Neural crest cell (in vitro differentiated cells): ENCODE data around the gene MARVELD3. TPM values are rescaled to one million over a fixed set of nuclear protein-coding genes. Genes with fewer than 3 reads are reported as not detected.
"Not testable (repeated sequence)": the region's sequence is repeated elsewhere in the genome, so short reads cannot be mapped to it uniquely, and the experiment has no call there.

ENCODE experiments used
- DNase-seq: peaks from one replicate; pipeline ENCODE4 v3.0.0; 2021; ENCODE audit warnings: low read depth, mixed read lengths, low spot score
- H3K27ac Mint-ChIP-seq: one replicate; pipeline ENCODE4 v1.8.0; 2021; ENCODE audit warnings: mild to moderate bottlenecking, mixed read lengths; ENCODE audit not compliant: unreplicated experiment
- H3K27me3 Mint-ChIP-seq: 2 replicates; pipeline ENCODE4 v1.8.0; 2021; ENCODE audit warnings: low read depth, mild to moderate bottlenecking, mixed read lengths
- H3K36me3 Mint-ChIP-seq: 2 replicates; pipeline ENCODE4 v1.8.0; 2021; ENCODE audit warnings: low read depth, mild to moderate bottlenecking, mixed read lengths
- H3K4me1 Mint-ChIP-seq: 2 replicates; pipeline ENCODE4 v1.8.0; 2021; ENCODE audit warnings: mixed read lengths
- H3K4me3 Mint-ChIP-seq: one replicate; pipeline ENCODE4 v1.8.0; 2021; ENCODE audit warnings: mild to moderate bottlenecking, mixed read lengths
- H3K9me3 Mint-ChIP-seq: 2 replicates; pipeline ENCODE4 v1.8.0; 2021; ENCODE audit warnings: mixed read lengths
- total RNA-seq: library from RNA; stranded (reverse); gene quantifications from 2 replicates; pipeline ENCODE4 v1.2.1, GENCODE V29; 2021
- TF ChIP-seq, protein P1 (sequence below): fragments of 200-600 bp; sonication (generic); conservative IDR thresholded peaks from 2 replicates; pipeline ENCODE4 v1.5.0; 2021; ENCODE audit warnings: antibody characterized with exemption, mild to moderate bottlenecking

MARVELD3 gene
- total RNA-seq, 1 donor from 2014 or later: not detected

GRCh38 chr16:71590584-71590983, 35.4 kb upstream of the MARVELD3 start:
- no peak overlapping the region for H3K27ac Mint-ChIP-seq
- H3K27me3 Mint-ChIP-seq: peaks cover 58% of the 10 kb centered on the region
- TF ChIP-seq, protein P1, sequence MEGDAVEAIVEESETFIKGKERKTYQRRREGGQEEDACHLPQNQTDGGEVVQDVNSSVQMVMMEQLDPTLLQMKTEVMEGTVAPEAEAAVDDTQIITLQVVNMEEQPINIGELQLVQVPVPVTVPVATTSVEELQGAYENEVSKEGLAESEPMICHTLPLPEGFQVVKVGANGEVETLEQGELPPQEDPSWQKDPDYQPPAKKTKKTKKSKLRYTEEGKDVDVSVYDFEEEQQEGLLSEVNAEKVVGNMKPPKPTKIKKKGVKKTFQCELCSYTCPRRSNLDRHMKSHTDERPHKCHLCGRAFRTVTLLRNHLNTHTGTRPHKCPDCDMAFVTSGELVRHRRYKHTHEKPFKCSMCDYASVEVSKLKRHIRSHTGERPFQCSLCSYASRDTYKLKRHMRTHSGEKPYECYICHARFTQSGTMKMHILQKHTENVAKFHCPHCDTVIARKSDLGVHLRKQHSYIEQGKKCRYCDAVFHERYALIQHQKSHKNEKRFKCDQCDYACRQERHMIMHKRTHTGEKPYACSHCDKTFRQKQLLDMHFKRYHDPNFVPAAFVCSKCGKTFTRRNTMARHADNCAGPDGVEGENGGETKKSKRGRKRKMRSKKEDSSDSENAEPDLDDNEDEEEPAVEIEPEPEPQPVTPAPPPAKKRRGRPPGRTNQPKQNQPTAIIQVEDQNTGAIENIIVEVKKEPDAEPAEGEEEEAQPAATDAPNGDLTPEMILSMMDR: no peak
- H3K9me3 Mint-ChIP-seq: no peaks in the 10 kb centered on the region
- DNase-seq: no peak
- H3K4me1 Mint-ChIP-seq: no peaks in the 10 kb centered on the region
- no peaks in the 10 kb centered on the region for H3K36me3 Mint-ChIP-seq
- H3K4me3 Mint-ChIP-seq: no peak overlapping the region

- DNase-seq: no peak
- H3K9me3 Mint-ChIP-seq: no peaks in the 10 kb centered on the region
- TF ChIP-seq, protein P1: no peak
- peaks cover 51% of the 10 kb centered on the region for H3K27me3 Mint-ChIP-seq
- no peaks in the 10 kb centered on the region for H3K4me1 Mint-ChIP-seq
- no peak overlapping the region for H3K27ac Mint-ChIP-seq
- H3K4me3 Mint-ChIP-seq: no peak overlapping the region
- no peaks in the 10 kb centered on the region for H3K36me3 Mint-ChIP-seq
Observed at GRCh38 chr16:71591917-71592316, 34.1 kb upstream of the MARVELD3 start.

DNA sequence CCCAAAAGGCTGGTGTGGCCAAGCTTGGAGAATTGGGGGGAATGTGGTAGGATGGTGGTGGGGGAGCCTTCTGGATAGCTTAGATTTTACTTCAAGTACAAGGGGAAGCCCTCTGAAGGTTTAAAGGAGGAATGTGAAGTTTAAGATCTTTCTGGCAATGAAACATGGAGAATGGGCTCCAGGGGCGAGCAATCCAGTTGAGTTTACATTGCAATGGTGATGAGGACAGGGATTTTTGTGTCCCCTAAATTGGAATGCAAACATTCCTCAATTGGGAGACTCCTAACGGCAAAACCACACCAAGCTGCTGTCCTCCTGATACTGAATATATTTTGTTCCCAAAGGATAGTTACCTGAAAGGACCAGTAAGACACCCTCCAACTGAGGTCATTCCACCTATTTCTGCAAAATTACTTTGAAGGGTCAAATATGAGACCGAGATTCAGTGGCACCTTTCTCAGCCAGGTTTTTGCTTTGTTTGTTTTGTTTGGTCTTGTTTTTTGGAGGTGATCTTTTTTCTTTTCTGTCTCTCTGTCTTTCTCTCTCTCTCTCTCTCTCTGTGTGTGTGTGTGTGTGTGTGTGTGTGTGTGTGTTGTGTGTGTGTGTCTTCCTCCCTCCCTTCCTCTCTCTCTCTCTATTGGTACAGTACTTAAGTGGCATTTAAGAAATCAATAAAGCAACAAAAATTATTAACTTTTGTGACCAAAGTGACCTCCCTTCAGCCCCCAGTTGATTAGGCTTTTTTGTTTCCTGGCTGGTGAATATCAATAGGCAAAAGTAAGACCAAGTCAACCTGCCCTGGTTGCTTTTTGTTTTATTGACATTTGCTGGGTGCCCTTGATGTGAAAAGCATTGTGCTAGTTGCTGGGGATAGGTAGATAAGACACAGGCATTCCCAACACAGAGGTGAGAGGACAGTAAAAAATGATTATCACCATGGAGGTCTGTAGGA, 32.7 kb upstream of the MARVELD3 start:
- Mint-ChIP-seq H3K27me3 (peaks cover 51% of the 10 kb centered on the region), H3K9me3 (no peaks in the 10 kb centered on the region), H3K27ac (no peak overlapping the region), H3K4me1 (no peaks in the 10 kb centered on the region), H3K4me3 (no peak overlapping the region), H3K36me3 (no peaks in the 10 kb centered on the region)
- TF ChIP-seq, protein P1: no peak
- DNase-seq: no peak

DNA sequence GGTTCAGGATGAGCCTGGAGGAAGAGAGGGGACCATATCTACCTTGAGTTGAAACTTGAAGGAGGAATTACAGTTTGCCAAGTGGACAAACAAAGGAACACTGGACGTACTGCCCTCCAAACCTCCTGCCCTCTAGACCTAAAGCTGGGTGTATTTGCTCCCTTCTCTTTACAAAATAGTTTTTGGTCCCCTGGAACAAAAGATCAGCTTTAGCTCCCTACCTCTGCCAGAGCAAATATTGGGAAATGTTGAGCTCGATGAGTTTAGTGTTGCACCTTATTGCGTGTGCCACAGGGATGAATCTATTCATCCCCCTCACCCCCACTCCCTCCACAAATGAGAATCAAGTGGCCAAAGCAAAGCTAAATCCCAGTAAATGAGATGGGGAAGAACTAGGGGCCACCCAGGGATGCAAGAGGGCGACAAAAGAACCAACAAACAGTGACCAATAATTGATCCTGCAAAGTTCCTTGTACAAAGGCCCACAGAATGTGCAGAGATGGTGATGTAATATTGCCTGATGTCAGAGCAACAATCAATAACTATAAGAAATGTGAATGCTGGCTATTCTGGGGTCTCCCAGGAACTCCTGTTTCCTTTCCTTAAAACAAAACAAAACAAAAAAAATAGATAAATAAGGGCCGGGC, 31.9 kb upstream of the MARVELD3 start:
- Mint-ChIP-seq H3K27me3 (peaks cover 53% of the 10 kb centered on the region), H3K36me3 (no peaks in the 10 kb centered on the region), H3K9me3 (peaks cover 3% of the 10 kb centered on the region), H3K4me1 (no peaks in the 10 kb centered on the region), H3K4me3 (no peak overlapping the region), H3K27ac (no peak overlapping the region)
- no peak for DNase-seq
- TF ChIP-seq, protein P1: no peak

- peaks cover 54% of the 10 kb centered on the region for H3K27me3 Mint-ChIP-seq
- not testable (repeated sequence) for H3K9me3 Mint-ChIP-seq, DNase-seq, H3K36me3 Mint-ChIP-seq, H3K4me3 Mint-ChIP-seq, H3K4me1 Mint-ChIP-seq, H3K27ac Mint-ChIP-seq
Observed at GRCh38 chr16:71595340-71595826, 30.6 kb upstream of the MARVELD3 start.

DNA sequence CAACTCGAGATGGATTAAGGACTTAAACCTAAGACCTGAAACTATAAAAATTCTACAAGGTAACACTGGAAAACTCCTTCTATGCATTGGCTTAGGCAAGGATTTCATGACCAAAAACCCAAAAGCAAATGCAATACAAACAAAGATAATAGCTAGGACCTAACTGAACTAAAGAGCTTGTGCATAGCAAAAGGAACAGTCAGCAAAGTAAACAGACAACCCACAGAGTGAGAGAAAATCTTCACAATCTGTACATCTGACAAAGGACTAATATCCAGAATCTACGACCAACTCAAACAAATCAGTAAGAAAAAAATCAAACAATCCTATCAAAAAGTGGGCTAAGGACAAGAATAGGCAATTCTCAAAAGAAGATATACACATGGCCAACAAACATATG, 27.6 kb upstream of the MARVELD3 start:
- not testable (repeated sequence) for H3K4me3 Mint-ChIP-seq, H3K4me1 Mint-ChIP-seq, H3K36me3 Mint-ChIP-seq, DNase-seq, H3K27ac Mint-ChIP-seq, H3K9me3 Mint-ChIP-seq
- peaks cover 45% of the 10 kb centered on the region for H3K27me3 Mint-ChIP-seq
